ENCODE data around the gene ACMSD. TPM values are rescaled to one million over a fixed set of nuclear protein-coding genes. Genes with fewer than 3 reads are reported as not detected.

Gene ACMSD
- total and polyA plus RNA-seq, 10 of the 15 experiments (the other 5 are each of a cell fraction or from before 2014, with no cell fraction given) = 0.08 TPM; not detected in 9

- TF ChIP-seq ZBTB4 (CRISPR knock-in tag; IDR thresholded peaks at IDR 0.05) = no peak
These were observed 66.8 kb downstream of the ACMSD start (continued) for GRCh38 chr2:134905168-134905567.

DNA sequence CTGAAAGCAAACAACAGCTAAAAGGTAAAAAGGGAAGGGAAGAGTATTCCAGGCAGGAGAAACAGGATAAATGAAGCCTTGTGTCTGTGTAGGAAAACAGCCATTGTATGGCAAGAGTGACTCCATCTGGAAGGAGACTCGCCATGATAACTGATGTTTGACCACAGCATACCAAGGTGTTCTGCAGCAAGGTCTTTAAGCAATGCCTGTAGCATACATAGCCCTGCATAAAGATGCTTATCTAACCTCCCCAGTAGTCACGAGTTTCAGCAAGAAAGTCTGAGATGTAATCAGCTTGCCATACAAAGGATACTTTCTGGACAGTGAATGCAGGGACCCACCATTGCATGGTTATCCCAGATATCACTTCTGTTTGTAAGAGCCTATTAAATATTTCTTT is 68.3 kb downstream of the ACMSD start:
- no TSS peak for BruUV-seq (replicated peaks)
- Histone ChIP-seq H3K4me1 (ENCODE audit: control insufficient read depth, insufficient read depth, low read length) (no peaks in the 10 kb centered on the region), H3K27ac (ENCODE audit: control insufficient read depth, insufficient read depth) (no peak overlapping the region), H3K36me3 (ENCODE audit: control insufficient read depth in 2 of 2, insufficient read depth in 2 of 2, low read length in 1 of 2) (no peaks in the 10 kb centered on the region), H3K79me2 (ENCODE audit: control insufficient read depth, insufficient read depth, low read length) (no peaks in the 10 kb centered on the region), H2AFZ (ENCODE audit: control insufficient read depth, low read depth, low read length) (no peak overlapping the region), H3K27me3 (replicated peaks in 1 of 2; ENCODE audit: control insufficient read depth in 2 of 2, insufficient read depth in 2 of 2, low read length in 1 of 2) (no peaks in the 10 kb centered on the region), H4K20me1 (ENCODE audit: control insufficient read depth, insufficient read depth) (no peaks in the 10 kb centered on the region), H3K9me3 (replicated peaks; ENCODE audit: control insufficient read depth, insufficient read depth, low read length) (no peaks in the 10 kb centered on the region; the same call in 1 of the 3 replicates), H3K4me3 (no peak overlapping the region), H3K4me2 (ENCODE audit: control insufficient read depth, insufficient read depth) (no peak overlapping the region), H3K9ac (ENCODE audit: control insufficient read depth, insufficient read depth, low read length) (no peak overlapping the region)
- ChIA-PET SMC1A (ENCODE audit: uncharacterized antibody, unreplicated experiment) (no interaction called here), POLR2A (no interaction called here), RAD21 (ENCODE audit: unreplicated experiment) (no interaction called here), CTCF (interaction anchor here (1.6 kb wide), 2 partner anchors 8 to 10 kb away, joined by 4 read pairs; no protein-coding TSS in a partner anchor)
- DNase-seq (ENCODE audit: low read depth, low spot score) = no peak
- FAIRE-seq = no peak
- in situ Hi-C loops (cut with MboI) = no loop called here
- intact Hi-C loops (cut with micrococcal nuclease; ENCODE audit: unreplicated experiment) = no loop called here
- 50% methylated on average over 2 of the region's 2 CpGs for WGBS (ENCODE audit: insufficient coverage, insufficient replicate concordance, low lambda C conversion rate, missing lambda C conversion rate)
- ATAC-seq = no peak
- TF ChIP-seq CHD4 (IDR thresholded peaks at IDR 0.05) (no peak), MTA2 (IDR thresholded peaks at IDR 0.05; ENCODE audit: low read depth) (no peak), MEF2A (IDR thresholded peaks at IDR 0.05; ENCODE audit: insufficient read depth, low read depth, low read length) (no peak), NR2C1 (IDR thresholded peaks at IDR 0.05) (no peak), PML (IDR thresholded peaks at IDR 0.05; ENCODE audit: low read length) (no peak), RCOR1 (conservative IDR thresholded peaks at IDR 0.05; ENCODE audit: low read depth, low read length) (no peak), TARDBP (IDR thresholded peaks at IDR 0.05; ENCODE audit: borderline replicate concordance) (no peak), ZSCAN29 (IDR thresholded peaks at IDR 0.05) (no peak), NFYB (IDR thresholded peaks at IDR 0.05; ENCODE audit: insufficient read depth, low read depth, low read length) (no peak), TBL1XR1 (IDR thresholded peaks at IDR 0.05; ENCODE audit: low read depth, low read length) (no peak), IRF5 (IDR thresholded peaks at IDR 0.05; ENCODE audit: borderline replicate concordance) (no peak), TCF12 (IDR thresholded peaks at IDR 0.05; ENCODE audit: low read depth, low read length) (no peak)
- TF ChIP-seq, protein P1, sequence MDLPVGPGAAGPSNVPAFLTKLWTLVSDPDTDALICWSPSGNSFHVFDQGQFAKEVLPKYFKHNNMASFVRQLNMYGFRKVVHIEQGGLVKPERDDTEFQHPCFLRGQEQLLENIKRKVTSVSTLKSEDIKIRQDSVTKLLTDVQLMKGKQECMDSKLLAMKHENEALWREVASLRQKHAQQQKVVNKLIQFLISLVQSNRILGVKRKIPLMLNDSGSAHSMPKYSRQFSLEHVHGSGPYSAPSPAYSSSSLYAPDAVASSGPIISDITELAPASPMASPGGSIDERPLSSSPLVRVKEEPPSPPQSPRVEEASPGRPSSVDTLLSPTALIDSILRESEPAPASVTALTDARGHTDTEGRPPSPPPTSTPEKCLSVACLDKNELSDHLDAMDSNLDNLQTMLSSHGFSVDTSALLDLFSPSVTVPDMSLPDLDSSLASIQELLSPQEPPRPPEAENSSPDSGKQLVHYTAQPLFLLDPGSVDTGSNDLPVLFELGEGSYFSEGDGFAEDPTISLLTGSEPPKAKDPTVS (IDR thresholded peaks at IDR 0.05; ENCODE audit: low read depth, low read length) = no peak
- TF ChIP-seq, protein P2, sequence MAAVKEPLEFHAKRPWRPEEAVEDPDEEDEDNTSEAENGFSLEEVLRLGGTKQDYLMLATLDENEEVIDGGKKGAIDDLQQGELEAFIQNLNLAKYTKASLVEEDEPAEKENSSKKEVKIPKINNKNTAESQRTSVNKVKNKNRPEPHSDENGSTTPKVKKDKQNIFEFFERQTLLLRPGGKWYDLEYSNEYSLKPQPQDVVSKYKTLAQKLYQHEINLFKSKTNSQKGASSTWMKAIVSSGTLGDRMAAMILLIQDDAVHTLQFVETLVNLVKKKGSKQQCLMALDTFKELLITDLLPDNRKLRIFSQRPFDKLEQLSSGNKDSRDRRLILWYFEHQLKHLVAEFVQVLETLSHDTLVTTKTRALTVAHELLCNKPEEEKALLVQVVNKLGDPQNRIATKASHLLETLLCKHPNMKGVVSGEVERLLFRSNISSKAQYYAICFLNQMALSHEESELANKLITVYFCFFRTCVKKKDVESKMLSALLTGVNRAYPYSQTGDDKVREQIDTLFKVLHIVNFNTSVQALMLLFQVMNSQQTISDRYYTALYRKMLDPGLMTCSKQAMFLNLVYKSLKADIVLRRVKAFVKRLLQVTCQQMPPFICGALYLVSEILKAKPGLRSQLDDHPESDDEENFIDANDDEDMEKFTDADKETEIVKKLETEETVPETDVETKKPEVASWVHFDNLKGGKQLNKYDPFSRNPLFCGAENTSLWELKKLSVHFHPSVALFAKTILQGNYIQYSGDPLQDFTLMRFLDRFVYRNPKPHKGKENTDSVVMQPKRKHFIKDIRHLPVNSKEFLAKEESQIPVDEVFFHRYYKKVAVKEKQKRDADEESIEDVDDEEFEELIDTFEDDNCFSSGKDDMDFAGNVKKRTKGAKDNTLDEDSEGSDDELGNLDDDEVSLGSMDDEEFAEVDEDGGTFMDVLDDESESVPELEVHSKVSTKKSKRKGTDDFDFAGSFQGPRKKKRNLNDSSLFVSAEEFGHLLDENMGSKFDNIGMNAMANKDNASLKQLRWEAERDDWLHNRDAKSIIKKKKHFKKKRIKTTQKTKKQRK (IDR thresholded peaks at IDR 0.05; ENCODE audit: low read depth, low read length) = no peak

Data from GM12878 (cell line).